GM19238 (cell line): ENCODE measurements around the gene MPP4.
A peak's percentile ranks its signal among the peaks of the same experiment; 100 is the strongest.

Experiments
- DNase-seq: peaks from one replicate; pipeline ENCODE4 v3.0.0; 2011; ENCODE audit warnings: low spot score; ENCODE audit not compliant: insufficient read length

Gene MPP4

GRCh38 chr2:201698588-201699226 is at the start of gene MPP4:
Gene MPP4, minus strand, starts transcription at chr2:201698644. Its CDS starts 4,690 bp downstream, at chr2:201693954.
- DNase-seq: no peak

DNA sequence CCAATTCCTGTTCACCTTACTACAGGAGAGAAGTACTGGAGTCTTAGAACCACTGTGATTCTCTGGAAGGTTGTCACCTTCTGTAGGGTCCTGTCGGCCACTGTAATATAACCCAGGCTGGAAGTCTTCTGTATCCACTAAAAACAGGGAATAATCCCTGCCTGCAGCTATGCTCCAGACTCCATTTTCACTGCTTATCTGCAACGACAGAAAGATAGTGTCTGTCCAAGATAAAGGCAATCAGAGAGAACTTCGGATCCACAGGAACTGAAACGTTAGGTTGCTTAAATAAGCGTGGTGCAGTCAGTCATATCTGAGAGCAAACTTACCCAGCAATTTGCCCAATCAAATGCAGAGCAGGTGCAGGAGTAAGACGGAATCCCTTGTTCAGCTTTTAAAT is 48.1 kb upstream of the MPP4 start:
- no peak for DNase-seq

GRCh38 chr2:201735486-201735885 is 37.0 kb upstream of the MPP4 start:
- DNase-seq: no peak

DNA sequence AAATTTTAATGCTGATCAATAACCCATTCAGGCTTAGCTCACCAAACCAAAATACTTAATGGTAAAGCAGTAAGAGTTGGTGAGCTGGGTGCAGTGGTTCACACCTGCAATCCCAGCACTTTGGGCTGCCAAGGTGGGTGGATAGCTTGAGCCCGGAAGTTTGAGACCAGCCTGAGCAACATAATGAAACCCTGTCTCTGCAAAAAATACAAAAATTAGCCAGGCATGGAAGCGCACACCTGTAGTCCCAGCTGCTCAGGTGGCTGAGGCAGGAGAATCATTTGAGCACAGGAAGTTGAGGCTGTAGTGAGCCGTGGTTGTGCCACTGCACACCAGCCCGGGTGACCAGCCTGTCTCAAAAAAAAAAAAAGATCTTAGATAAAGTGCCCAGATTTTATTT is 35.7 kb upstream of the MPP4 start:
- no peak for DNase-seq

DNA sequence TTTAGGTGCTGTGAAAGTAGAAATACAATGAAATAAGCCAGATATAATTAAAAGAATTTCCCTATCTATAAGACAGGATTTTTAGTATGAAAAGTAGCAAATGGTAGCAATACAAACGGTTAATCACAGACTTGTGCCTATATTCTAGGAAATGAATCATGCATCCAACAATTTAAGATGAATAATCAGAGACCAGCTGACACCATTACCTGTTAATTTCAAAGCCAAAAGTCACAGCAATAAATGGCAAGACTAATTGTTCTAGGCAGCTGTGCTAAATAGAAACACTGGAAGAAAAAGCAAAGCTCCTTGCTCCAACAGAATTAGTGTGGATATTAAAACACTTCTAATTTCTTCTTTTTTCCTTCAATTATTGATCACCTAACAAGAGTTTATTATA is 35.1 kb upstream of the MPP4 start:
- no peak for DNase-seq

DNA sequence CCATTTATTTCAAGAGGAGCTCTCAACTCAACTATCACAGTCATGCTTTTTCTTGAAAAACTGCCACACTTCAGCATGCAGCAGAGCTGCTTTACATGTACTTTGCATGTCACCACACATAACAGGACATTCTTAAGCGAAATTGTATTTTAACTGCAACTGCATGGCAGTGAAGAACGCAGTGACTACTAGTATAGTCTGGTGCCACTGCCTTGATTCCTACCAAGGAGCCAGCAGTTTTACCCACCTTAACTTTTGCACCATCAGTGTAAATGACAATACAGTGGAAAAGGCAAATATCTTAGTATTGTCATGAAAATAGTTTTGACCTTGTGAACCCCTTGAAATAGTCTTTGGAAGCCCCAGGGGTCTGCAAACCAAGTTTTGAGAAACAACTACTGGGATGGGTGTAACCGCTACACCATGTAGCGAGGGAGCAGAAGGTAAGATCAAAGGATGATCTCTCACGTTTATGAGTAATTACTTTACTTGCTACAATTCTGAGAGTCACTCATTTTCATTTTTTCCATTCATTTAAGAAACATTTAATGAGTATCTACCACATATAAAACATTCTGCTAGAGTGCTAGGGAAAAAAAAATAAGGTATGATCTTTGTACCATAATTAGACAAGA is 32.3 kb upstream of the MPP4 start:
- DNase-seq: no peak

GRCh38 chr2:201715459-201715858 is 17.0 kb upstream of the MPP4 start:
- no peak for DNase-seq

DNA sequence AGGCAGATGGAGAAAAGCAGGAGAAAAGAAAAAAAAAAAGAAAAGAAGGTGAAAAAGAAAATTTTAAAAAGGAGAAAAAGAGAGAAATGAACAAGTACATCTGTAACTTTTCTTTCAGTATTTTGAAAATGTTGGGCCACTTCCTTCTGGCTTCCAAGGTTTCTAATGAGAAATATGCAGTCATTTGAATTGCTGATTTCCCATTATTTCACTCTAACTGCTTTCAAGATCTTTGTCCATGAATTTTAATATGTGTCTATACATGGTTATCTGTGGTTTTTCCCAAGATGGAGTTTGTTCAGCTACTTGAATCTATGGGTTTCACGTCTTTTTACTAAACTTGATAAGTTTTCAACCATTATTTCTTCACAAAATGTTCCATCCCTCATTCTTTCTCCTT is 14.3 kb upstream of the MPP4 start:
- no peak for DNase-seq

DNA sequence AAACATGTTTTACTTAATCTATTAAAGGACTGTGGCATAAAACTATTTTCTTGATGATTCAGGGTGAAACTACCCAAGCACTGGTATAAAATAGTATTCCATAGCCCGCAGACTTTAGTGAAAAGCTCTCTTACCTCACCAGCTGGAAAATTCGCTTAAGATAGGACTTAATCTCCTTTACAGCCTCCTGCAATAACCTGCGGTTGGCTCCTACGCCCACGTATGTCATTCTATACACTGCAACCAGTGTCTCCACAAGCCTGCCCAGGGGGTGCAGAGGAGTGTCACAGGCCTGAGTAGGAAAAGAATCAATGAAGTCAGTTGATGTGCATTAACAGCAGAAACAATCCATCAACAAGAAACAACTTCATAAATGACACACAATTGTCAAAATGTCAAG is 11.3 kb upstream of the MPP4 start:
- no peak for DNase-seq

DNA sequence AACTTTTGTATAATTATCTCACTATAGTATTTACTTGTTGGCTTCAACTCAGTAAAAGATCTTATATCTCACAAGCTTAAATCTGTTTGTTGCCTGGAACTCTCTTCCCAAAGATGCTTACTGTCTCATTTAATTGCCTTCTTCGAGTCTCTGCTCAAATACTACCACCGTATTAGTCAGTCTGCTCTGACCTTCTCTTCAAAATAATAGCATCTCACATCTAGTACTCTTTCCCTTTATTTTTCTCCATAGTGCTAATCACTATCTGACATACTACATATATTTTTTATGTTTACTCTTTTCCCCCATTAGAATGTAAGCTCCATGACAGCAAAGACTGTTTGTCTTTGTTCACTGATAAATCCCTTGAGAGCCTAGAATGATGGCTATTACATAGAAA is 10.6 kb upstream of the MPP4 start:
- no peak for DNase-seq

- no peak for DNase-seq
Observed at GRCh38 chr2:201707753-201708152, 9.3 kb upstream of the MPP4 start.

DNA sequence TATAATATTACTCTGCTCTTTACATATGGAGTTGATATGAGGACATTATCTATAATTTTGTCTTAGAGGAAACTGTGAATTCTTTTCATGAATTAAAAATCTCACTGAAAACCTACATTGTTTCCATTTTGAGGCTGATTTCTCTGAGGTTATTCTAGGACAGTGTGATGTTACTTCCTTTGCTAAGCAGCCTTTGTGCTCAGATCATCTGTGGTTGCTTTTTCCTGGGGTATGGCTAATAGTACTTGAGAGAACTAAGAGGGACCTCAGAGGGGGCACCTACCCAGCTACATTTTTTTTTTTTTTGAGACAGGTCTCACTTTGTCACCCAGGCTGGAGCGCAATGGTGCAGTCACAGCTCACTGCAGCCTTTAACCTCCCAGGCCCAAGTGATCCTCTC is 8.7 kb upstream of the MPP4 start:
- no peak for DNase-seq

DNA sequence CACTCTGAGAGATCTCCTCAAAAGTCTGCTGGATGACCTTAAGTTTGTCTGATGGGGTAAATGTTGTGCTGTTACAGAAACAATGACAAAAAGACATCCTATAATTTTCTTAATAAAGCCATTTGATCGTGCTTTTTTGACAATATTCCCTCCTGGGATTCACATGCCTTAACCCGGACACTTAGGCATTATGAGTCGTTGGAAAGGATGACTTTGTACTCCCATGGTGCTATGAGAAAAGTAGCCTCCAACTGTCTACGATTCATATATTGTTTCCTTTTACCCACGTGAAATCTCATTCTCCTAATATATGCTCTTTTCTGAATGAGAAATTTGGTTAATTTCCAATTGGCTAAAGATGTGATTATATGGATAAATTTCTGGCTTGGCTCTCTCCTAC is 6.1 kb upstream of the MPP4 start:
- DNase-seq: no peak

DNA sequence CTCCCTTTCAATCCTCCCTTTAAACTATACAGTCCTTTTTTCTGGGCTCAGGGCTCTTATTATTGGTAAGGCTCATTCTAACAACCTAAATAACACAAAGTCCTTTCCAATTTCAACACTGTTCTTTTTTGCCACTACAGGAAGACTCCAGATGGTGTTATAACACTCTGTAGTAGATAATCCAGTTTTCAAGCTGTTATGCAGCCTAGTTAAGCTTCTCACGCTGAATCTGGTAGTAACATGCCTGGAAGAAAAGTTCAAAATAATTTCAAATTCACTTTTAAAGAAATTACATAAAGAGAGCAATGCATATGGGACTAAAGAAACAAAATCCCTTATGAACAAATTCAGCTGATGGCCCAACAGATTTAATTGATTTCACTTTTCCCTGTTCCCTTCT is 3.2 kb upstream of the MPP4 start:
- DNase-seq: no peak

DNA sequence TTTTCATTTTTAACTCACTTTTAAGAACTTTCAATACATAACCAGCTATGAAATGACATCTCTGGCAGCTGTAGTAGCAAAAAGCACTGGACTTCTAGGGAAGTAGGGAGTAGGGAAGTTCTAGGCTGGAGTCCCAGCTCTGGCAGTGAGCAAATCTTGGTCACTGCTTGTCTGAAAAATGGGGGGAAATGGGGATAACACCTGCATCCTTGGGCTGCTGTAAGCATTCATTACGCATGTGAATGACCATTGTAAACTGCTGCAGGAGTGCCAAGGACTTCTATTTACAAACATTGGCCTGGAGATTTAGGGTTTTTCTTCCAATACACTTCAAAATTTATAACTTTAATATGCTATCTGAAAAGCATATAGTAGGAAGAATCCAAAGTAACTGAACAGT is 972 bp upstream of the MPP4 start:
- no peak for DNase-seq

DNA sequence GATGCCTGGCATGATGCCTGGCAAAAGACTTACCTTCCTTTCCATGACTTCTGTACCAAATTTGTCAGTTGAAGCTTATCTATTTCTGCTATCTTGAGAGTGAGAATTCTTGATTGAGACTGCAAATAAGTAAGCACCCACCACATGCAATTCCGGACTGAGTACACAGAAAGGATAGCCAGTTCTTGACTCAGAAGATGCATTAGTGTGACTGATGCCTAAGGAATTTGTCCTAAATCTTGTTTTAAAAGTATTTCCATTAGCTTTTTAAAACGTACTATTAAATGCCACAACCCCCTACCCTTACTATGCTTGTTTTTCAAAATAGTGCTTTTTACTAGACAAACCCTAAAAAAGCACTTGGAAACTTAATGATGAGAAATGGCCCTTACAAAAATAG is 545 bp downstream of the MPP4 start:
- no peak for DNase-seq

- no peak for DNase-seq
Observed at GRCh38 chr2:201696151-201696659, 2.2 kb downstream of the MPP4 start.

- no peak for DNase-seq
Observed at GRCh38 chr2:201685156-201685555, 13.3 kb downstream of the MPP4 start.

DNA sequence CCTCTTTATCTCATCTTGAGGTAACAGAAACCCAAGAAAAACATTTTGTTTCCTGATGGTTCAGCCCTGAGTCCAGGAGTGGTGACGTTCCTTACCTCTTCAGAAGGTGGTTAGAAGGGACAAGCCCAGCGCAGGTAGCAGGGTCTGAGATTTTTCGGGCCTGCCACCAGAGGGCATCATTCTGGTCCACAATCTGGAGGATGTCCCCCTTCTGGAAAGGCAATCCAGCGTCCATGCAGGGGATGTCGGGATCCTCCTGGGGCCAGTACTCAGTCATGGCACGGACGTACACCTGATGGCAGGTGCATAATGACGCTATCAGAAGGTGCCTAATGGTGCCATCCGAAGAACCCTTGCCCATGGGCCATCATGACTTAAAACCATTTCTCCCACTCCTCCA is 17.7 kb downstream of the MPP4 start:
- peak; percentile 9 for DNase-seq

- DNase-seq: no peak
Observed at GRCh38 chr2:201678401-201678800, 20.0 kb downstream of the MPP4 start.

DNA sequence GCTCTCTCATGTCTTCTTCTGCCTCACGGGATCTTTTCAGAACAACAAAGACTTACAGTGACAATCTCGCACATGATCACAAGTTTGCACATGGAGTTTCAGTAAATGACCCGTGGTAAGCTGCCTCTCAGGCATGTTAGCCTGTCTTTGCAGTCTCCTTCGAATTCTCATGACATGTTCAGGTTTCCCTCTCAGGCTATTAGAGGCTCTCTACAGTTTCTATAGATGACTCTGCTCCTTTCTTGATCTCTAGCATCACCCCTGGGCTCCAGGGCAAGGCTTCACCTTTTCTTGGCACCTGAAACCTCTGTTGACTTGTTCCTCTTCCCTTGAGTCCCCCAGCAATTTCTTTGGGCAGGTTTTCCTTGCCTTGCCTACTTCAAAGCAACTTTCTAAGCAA is 23.0 kb downstream of the MPP4 start:
- no peak for DNase-seq

DNA sequence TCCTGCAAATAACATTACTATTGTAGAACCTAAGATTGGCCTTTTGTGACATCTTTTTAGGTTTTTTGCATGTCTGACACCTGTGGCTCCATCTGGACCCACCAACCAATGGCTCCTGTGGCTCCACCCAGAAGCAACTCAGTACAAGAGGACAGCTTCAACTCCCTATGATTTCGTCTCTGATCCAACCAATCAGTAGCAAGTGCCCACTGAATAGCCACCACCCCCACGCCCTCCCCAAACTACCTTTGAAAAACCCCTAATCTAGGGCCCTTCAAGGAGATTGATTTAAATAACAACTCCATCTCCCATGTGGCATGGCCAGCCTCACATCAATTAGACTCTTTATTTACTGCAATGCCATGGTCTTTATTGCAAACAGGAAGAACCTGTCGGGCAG is 23.6 kb downstream of the MPP4 start:
- DNase-seq: no peak

- no peak for DNase-seq
Observed at GRCh38 chr2:201674298-201674697, 24.1 kb downstream of the MPP4 start.
